Stimulated activated CD4-positive, alpha-beta T cell treated with anti-CD3 and anti-CD28 coated beads, TNF-alpha, amount 100 ng/mL, for 48 hours (primary cell): Measurements from ENCODE around the gene ANP32D.
"Not testable (repeated sequence)": the region's sequence is repeated elsewhere in the genome, so short reads cannot be mapped to it uniquely, and the experiment has no call there.

Experiments used
- DNase-seq, 3 donors: peaks; one replicate each; pipeline ENCODE4 v3.0.0-alpha.2; 2020; ENCODE audit warnings: low read depth in 3 of 3

ANP32D gene

GRCh38 chr12:48500281-48500680, 27.9 kb downstream of the ANP32D start:
- not testable (repeated sequence) for DNase-seq

- DNase-seq = not testable (repeated sequence)
These were observed 34.5 kb downstream of the ANP32D start for GRCh38 chr12:48506836-48507235.

- DNase-seq = no peak
These were observed 36.6 kb downstream of the ANP32D start for GRCh38 chr12:48508987-48509386.

- DNase-seq = no peak
These were observed 37.8 kb downstream of the ANP32D start for GRCh38 chr12:48510111-48510510.

GRCh38 chr12:48512855-48513254, 40.5 kb downstream of the ANP32D start:
- DNase-seq = peak in 1 of 3 donors; percentile 5

- no peak for DNase-seq
These were observed 42.4 kb downstream of the ANP32D start for GRCh38 chr12:48514728-48515127.

- DNase-seq = not testable (repeated sequence)
These were observed 48.0 kb downstream of the ANP32D start for GRCh38 chr12:48520381-48520780.
